ENCODE measurements around the gene AVP. TPM values are rescaled to one million over a fixed set of nuclear protein-coding genes. Genes with fewer than 3 reads are reported as not detected.

AVP gene
- total and polyA plus RNA-seq, 2 of the 13 experiments (the other 11 are each of a cell fraction or from before 2014, with no cell fraction given) = 0.12 TPM; not detected in 1

GRCh38 chr20:3067139-3068014 is 17.1 kb downstream of the AVP start:
- no peaks in the 10 kb centered on the region for H4K20me1 ChIP-seq (ENCODE audit: insufficient read depth, low read length)
- H3K4me1 ChIP-seq (ENCODE audit: insufficient read depth, low read length) = peaks cover 67% of the 10 kb centered on the region
- intact Hi-C loops (cut with micrococcal nuclease; ENCODE audit: unreplicated experiment) = no loop called here
- peaks cover 4 to 23% of the 10 kb centered on the region in 2 experiments; a peak in 4 of 5 replicates for H3K27me3 ChIP-seq (ENCODE audit: control insufficient read depth in 1 of 2, insufficient read depth in 2 of 2, low read length in 2 of 2)
- no TSS peak for BruUV-seq (replicated peaks)
- ATAC-seq (no peak), FAIRE-seq (no peak), DNase-seq (ENCODE audit: low spot score) (no peak)
- 8% methylated on average over 23 of the region's 23 CpGs for WGBS (ENCODE audit: low lambda C conversion rate)
- no peaks in the 10 kb centered on the region for H3K9me3 ChIP-seq (ENCODE audit: low read length)
- POLR2A ChIA-PET = interaction anchor here (1.1 kb wide), 1 partner anchor 54 kb away, joined by 3 read pairs; no protein-coding TSS in a partner anchor
- no peaks in the 10 kb centered on the region for H3K79me2 ChIP-seq (ENCODE audit: insufficient read depth, low read length)
- CTCF ChIA-PET (ENCODE audit: low intra/inter-chr PET ratio, low total read pairs) = no interaction called here
- no peak overlapping the region for H2AFZ ChIP-seq (ENCODE audit: low read length)
- no peaks in the 10 kb centered on the region for H3K36me3 ChIP-seq (replicated peaks in 1 of 2; ENCODE audit: control insufficient read depth in 1 of 2, insufficient read depth in 2 of 2, low read length in 2 of 2)
- H3K4me2 ChIP-seq (ENCODE audit: low read depth, low read length) = peak overlapping the region; percentile 60
- no peak overlapping the region for H3K9ac ChIP-seq (ENCODE audit: insufficient read depth, low read depth, low read length)
- H3K27ac ChIP-seq (ENCODE audit: extremely low read length, insufficient read depth, low read length) = no peak overlapping the region
- in situ Hi-C loops (cut with HindIII; ENCODE audit: extremely low pct_ligation_motif_present, low pct_unique_long_range_greater_than_20kb) = no loop called here
- H3K4me3 ChIP-seq (replicated peaks in 1 of 3; ENCODE audit: insufficient read depth in 1 of 3, low read depth in 2 of 3, low read length in 3 of 3) = peak overlapping the region in 1 of 3 experiments; percentile 12; a peak in 1 of 6 replicates
- TF ChIP-seq ATF1 (CRISPR knock-in tag; IDR thresholded peaks at IDR 0.05) (no peak), ZNF816 (CRISPR knock-in tag; IDR thresholded peaks at IDR 0.05; ENCODE audit: borderline replicate concordance) (no peak), PHF21A (CRISPR knock-in tag; IDR thresholded peaks at IDR 0.05) (0 out of 2 replicates have a peak, but pooled peaks have one; percentile 40), ZC3H4 (CRISPR knock-in tag; IDR thresholded peaks at IDR 0.05; ENCODE audit: borderline replicate concordance) (no peak), CEBPG (CRISPR knock-in tag; IDR thresholded peaks at IDR 0.05) (peak; percentile 53), ZNF749 (CRISPR knock-in tag; IDR thresholded peaks at IDR 0.05; ENCODE audit: borderline replicate concordance) (no peak), EEA1 (CRISPR knock-in tag; IDR thresholded peaks at IDR 0.05; ENCODE audit: borderline replicate concordance) (0 out of 2 replicates have a peak, but pooled peaks have one; percentile 36), ZFP91 (CRISPR knock-in tag; IDR thresholded peaks at IDR 0.05; ENCODE audit: borderline replicate concordance) (0 out of 2 replicates have a peak, but pooled peaks have one; percentile 27), ZNF768 (CRISPR knock-in tag; IDR thresholded peaks at IDR 0.05) (0 out of 2 replicates have a peak, but pooled peaks have one; percentile 29), ZNF782 (CRISPR knock-in tag; IDR thresholded peaks at IDR 0.05; ENCODE audit: borderline replicate concordance) (no peak), UBTF (CRISPR knock-in tag; IDR thresholded peaks at IDR 0.05) (0 out of 2 replicates have a peak, but pooled peaks have one; percentile 15), CCDC6 (CRISPR knock-in tag; IDR thresholded peaks at IDR 0.05) (no peak), NBN (conservative IDR thresholded peaks at IDR 0.05) (no peak), NONO (IDR thresholded peaks at IDR 0.05) (no peak), NONO (CRISPR knock-in tag; conservative IDR thresholded peaks at IDR 0.05) (peak; percentile 39; the same call in 1 of the 2 replicates), ZFP90 (CRISPR knock-in tag; IDR thresholded peaks at IDR 0.05; ENCODE audit: borderline replicate concordance) (0 out of 2 replicates have a peak, but pooled peaks have one; percentile 18), NR2F6 (IDR thresholded peaks at IDR 0.05) (no peak), NR2F6 (CRISPR knock-in tag; IDR thresholded peaks at IDR 0.05) (0 out of 2 replicates have a peak, but pooled peaks have one; percentile 12), ZFP82 (CRISPR knock-in tag; IDR thresholded peaks at IDR 0.05; ENCODE audit: borderline replicate concordance) (no peak), ATF2 (CRISPR knock-in tag; IDR thresholded peaks at IDR 0.05) (0 out of 2 replicates have a peak, but pooled peaks have one; percentile 10)

Data from HepG2 (cell line).